IPS DF 19.7 (cell line): Measurements from ENCODE around the gene PMF1.
"Not testable (repeated sequence)": the region's sequence is repeated elsewhere in the genome, so short reads cannot be mapped to it uniquely, and the experiment has no call there.

Source experiments
- DNase-seq: peaks from one replicate; pipeline ENCODE4 v3.0.0-alpha.2; 2013; ENCODE audit warnings: low read depth, low spot score

The PMF1 gene

GRCh38 chr1:156196445-156196844 lies 16.4 kb upstream of the PMF1 start:
- no peak for DNase-seq

- DNase-seq: no peak
These were observed 13.9 kb upstream of the PMF1 start for GRCh38 chr1:156198831-156199349.

- DNase-seq: no peak
These were observed 12.8 kb upstream of the PMF1 start for GRCh38 chr1:156200044-156200443.

GRCh38 chr1:156203331-156203730 lies 9.5 kb upstream of the PMF1 start:
- DNase-seq: no peak

- no peak for DNase-seq
These were observed 8.1 kb upstream of the PMF1 start for GRCh38 chr1:156204686-156205085.

GRCh38 chr1:156211243-156211642 lies 1.6 kb upstream of the PMF1 start:
- DNase-seq: no peak

- no peak for DNase-seq
These were observed 677 bp upstream of the PMF1 start for GRCh38 chr1:156212130-156212529.

GRCh38 chr1:156213644-156213966 lies 798 bp downstream of the PMF1 start:
- no peak for DNase-seq

- no peak for DNase-seq
These were observed 1.4 kb downstream of the PMF1 start for GRCh38 chr1:156214024-156214748.

GRCh38 chr1:156216361-156217086 lies 3.7 kb downstream of the PMF1 start:
- DNase-seq: not testable (repeated sequence)

GRCh38 chr1:156217871-156218270 lies 5.1 kb downstream of the PMF1 start:
- no peak for DNase-seq

GRCh38 chr1:156220226-156220625 lies 7.4 kb downstream of the PMF1 start:
- DNase-seq: no peak

- no peak for DNase-seq
These were observed 9.3 kb downstream of the PMF1 start for GRCh38 chr1:156221986-156222692.

- no peak for DNase-seq
These were observed 12.8 kb downstream of the PMF1 start for GRCh38 chr1:156225677-156226014.

GRCh38 chr1:156226116-156226538 lies 13.3 kb downstream of the PMF1 start:
- no peak for DNase-seq

GRCh38 chr1:156226782-156227181 lies 14.0 kb downstream of the PMF1 start:
- no peak for DNase-seq

GRCh38 chr1:156228501-156228900 lies 15.7 kb downstream of the PMF1 start:
- DNase-seq: no peak

- DNase-seq: no peak
These were observed 17.1 kb downstream of the PMF1 start for GRCh38 chr1:156229809-156230472.

- DNase-seq: no peak
These were observed 17.6 kb downstream of the PMF1 start for GRCh38 chr1:156230473-156230837.

- DNase-seq: no peak
These were observed 19.5 kb downstream of the PMF1 start for GRCh38 chr1:156232201-156232894.

GRCh38 chr1:156233426-156234127 lies 20.8 kb downstream of the PMF1 start:
- no peak for DNase-seq
